Measurements from ENCODE around the gene EPHA10.
"Not testable (repeated sequence)": the region's sequence is repeated elsewhere in the genome, so short reads cannot be mapped to it uniquely, and the experiment has no call there.

GRCh38 chr1:37737975-37738374 lies 26.9 kb downstream of the EPHA10 start:
- not testable (repeated sequence) for TF ChIP-seq CTCF, POLR2A (IDR thresholded peaks at IDR 0.05)
